ENCODE results near the gene SRPX.

The SRPX gene, protein sequence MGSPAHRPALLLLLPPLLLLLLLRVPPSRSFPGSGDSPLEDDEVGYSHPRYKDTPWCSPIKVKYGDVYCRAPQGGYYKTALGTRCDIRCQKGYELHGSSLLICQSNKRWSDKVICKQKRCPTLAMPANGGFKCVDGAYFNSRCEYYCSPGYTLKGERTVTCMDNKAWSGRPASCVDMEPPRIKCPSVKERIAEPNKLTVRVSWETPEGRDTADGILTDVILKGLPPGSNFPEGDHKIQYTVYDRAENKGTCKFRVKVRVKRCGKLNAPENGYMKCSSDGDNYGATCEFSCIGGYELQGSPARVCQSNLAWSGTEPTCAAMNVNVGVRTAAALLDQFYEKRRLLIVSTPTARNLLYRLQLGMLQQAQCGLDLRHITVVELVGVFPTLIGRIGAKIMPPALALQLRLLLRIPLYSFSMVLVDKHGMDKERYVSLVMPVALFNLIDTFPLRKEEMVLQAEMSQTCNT

DNA sequence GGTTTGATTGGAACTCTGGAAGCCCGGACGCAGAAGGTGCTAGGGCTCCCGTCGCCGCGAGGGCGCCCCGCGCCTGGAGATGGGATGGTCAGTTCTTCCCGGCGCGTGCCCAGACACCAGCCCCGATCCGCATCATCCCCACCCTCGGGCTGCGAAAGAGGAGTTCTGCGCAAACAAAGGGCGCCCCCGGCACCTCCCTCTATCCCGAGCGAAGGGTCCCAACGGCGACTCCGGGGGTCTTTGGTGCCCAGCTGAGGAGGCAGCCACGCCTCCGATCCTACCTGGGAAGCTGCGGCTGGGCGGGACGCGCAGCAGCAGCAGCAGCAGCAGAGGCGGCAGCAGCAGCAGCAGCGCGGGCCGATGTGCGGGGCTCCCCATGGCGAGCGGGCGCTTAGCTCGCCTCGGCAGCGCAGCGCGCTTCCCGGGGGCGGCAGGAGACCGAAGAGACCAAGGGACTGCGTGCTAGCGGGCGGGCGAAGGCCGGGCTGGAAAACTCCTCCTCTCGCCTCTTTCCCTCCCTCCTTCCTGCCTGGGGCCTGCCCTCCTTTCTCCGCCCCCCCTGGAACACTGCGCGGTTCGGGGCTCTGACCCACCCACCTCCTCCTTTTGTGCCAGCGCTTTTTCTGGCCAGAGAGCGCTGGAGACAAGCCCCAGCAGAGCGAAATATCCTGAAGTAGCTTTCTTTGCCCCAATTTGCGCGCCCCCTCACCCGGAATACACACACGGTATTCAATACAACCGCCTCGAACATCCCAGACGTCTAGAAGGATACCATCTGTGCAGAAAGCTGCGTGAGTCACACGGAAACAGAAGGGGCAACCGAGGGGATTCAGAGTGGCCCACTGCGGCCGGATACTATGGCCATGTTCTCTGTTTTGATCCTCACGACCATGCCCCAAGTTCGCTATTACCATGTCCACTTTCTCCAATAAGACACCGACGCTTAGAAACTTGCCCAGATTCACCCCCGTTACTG is at the start of gene SRPX:
Gene SRPX (minus strand): TSS at position 457 of the 976 bp plus-strand sequence. CDS start 79 bp downstream, at position 378.
- TF ChIP-seq, protein P1, sequence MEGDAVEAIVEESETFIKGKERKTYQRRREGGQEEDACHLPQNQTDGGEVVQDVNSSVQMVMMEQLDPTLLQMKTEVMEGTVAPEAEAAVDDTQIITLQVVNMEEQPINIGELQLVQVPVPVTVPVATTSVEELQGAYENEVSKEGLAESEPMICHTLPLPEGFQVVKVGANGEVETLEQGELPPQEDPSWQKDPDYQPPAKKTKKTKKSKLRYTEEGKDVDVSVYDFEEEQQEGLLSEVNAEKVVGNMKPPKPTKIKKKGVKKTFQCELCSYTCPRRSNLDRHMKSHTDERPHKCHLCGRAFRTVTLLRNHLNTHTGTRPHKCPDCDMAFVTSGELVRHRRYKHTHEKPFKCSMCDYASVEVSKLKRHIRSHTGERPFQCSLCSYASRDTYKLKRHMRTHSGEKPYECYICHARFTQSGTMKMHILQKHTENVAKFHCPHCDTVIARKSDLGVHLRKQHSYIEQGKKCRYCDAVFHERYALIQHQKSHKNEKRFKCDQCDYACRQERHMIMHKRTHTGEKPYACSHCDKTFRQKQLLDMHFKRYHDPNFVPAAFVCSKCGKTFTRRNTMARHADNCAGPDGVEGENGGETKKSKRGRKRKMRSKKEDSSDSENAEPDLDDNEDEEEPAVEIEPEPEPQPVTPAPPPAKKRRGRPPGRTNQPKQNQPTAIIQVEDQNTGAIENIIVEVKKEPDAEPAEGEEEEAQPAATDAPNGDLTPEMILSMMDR (IDR thresholded peaks at IDR 0.05; ENCODE audit: extremely low read depth, insufficient read depth, missing control alignments): no peak
- DNase-seq (ENCODE audit: low spot score): no peak
- in situ Hi-C loops (cut with MboI; ENCODE audit: low pct_unique_long_range_greater_than_20kb, low sequenced_read_pairs, unreplicated experiment): no loop called here

- in situ Hi-C loops (cut with MboI; ENCODE audit: low pct_unique_long_range_greater_than_20kb, low sequenced_read_pairs, unreplicated experiment): no loop called here
- no peak for DNase-seq (ENCODE audit: low spot score)
- TF ChIP-seq, protein P1 (IDR thresholded peaks at IDR 0.05; ENCODE audit: extremely low read depth, insufficient read depth, missing control alignments): no peak
Measured at GRCh38 chrX:38268011-38268410, 47.3 kb upstream of the SRPX start.

DNA sequence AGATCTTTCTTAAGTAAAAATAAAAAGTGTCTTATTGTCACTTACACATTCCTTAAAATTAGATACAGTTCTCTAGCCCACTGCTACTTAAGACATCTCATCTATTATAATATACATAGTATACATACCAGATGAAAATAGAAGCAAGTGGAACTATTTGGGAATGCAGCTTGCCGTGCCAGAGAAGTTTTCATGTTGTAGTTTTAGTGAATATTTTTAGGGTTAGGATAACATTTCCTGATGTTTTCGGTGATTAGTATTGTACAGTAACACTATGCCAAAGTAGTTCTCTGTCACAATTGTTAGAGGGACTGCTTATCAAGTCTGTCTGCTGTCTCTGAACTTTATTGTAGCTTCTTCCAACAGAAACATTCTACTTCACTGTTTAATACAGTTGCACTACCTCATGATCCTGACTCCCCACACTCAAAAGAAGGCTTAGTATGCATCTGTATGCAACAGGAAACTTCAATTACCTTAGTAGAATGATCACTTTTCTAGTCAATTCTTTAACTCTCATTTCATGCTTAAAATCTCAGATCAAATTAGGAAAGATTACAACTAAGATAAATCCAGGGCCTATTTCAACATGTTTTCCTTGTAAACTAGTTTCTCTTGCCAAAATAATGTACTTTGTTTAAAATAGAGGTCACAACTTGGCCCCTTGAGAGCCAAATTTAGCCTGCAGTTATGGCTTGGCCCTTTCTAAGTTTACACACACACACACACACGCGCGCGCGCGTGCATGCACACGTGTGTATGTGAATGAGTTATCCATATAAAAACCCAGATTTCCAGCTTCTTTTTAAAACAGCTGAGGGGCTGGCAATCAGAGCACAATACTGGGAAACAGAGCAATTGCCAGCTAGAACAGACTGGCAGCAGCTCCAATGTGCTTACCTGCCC is 42.3 kb upstream of the SRPX start:
- TF ChIP-seq, protein P1 (IDR thresholded peaks at IDR 0.05; ENCODE audit: extremely low read depth, insufficient read depth, missing control alignments): no peak
- in situ Hi-C loops (cut with MboI; ENCODE audit: low pct_unique_long_range_greater_than_20kb, low sequenced_read_pairs, unreplicated experiment): no loop called here
- no peak for DNase-seq (ENCODE audit: low spot score)

DNA sequence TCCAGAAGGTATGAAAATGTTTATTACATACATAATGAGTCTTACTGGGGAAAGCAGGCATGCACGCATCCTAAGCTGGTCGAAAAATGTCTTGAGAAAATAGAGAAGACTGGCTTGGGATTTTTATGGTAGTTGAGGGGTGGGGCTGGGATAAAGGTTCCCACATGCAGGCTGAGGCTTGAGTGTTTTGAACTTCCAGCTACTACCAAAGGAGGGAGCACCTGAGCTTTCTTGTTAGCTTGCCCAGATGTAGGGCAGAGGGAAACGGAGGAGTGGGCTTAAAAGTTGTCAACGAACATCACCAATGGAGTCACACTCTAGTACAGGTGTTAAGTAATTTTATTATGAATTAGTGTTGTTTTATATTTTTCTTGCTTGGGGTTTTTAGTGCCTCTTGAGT is 39.6 kb upstream of the SRPX start:
- DNase-seq (ENCODE audit: low spot score): peak; percentile 49
- TF ChIP-seq, protein P1 (IDR thresholded peaks at IDR 0.05; ENCODE audit: extremely low read depth, insufficient read depth, missing control alignments): peak; percentile 56
- in situ Hi-C loops (cut with MboI; ENCODE audit: low pct_unique_long_range_greater_than_20kb, low sequenced_read_pairs, unreplicated experiment): no loop called here

DNA sequence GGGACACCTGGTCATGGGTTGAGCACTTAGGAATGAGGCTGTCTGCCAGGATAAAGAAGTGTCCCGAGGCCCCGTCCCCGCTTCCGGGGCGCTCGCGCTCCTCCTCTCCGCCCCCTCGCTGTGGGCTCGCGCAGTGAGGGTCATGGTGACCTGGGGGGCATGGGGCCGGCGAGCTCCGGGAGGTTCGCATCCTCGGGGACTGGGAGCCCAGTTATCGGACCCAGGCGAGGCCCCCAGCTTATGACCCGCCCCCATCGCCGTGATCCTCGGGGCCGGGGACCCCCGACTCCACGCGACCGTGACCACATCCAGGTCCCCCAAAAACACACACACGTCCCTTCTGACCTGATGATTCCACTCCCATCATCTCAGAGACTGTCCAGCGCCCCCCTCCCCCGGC is 35.3 kb upstream of the SRPX start:
- TF ChIP-seq, protein P1 (IDR thresholded peaks at IDR 0.05; ENCODE audit: extremely low read depth, insufficient read depth, missing control alignments): no peak
- in situ Hi-C loops (cut with MboI; ENCODE audit: low pct_unique_long_range_greater_than_20kb, low sequenced_read_pairs, unreplicated experiment): no loop called here
- no peak for DNase-seq (ENCODE audit: low spot score)

Data from GM13977 (cell line).